ENCODE measurements around the gene SPRYD3.

DNA sequence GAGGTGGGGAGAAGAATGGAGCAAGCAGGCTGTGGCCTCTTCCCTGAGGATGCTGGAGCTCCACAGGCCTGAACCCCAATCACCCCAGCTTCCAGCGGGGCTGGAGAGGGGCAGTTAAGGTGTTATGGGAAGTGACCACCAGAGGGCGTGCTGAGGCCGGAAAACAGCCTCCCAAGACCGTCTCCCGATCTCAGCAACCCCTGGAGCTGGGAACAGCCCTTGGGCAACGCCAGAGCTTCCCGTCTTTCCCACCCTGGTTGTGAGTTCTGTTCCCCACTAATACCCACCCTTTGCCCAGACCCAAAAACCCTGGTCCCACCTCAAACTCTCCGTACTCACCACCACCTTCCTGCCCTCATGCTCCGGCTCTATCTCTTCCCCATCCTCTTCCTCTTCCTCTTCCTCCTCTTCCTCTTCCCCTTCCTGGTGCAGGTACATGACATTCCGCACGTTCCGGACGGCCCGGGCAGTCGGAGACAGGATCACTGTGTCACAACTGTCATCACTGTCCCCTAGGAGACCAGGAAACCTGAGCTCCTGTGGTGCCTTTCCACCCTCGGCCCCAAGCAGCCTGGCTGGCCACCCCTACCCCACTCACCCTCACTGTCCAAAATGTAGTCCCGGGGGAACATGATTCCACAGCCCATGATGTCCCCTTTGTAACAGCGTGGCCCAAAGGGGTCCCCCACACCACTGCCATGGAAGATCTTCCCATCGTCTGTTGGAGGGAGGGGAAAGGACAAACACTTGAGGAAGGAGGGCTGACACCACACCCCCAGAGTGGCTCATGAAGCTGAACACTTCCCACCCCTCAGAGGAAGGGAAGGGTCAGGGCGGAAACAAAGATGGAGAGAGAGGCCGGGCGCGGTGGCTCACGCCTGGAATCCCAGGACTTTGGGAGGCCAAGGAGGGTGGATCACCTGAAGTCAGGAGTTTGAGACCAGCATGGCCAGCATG is 12.9 kb downstream of the SPRYD3 start:
- no peak for TF ChIP-seq POLR2A (IDR thresholded peaks at IDR 0.05)
- TF ChIP-seq, protein P1, sequence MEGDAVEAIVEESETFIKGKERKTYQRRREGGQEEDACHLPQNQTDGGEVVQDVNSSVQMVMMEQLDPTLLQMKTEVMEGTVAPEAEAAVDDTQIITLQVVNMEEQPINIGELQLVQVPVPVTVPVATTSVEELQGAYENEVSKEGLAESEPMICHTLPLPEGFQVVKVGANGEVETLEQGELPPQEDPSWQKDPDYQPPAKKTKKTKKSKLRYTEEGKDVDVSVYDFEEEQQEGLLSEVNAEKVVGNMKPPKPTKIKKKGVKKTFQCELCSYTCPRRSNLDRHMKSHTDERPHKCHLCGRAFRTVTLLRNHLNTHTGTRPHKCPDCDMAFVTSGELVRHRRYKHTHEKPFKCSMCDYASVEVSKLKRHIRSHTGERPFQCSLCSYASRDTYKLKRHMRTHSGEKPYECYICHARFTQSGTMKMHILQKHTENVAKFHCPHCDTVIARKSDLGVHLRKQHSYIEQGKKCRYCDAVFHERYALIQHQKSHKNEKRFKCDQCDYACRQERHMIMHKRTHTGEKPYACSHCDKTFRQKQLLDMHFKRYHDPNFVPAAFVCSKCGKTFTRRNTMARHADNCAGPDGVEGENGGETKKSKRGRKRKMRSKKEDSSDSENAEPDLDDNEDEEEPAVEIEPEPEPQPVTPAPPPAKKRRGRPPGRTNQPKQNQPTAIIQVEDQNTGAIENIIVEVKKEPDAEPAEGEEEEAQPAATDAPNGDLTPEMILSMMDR (IDR thresholded peaks at IDR 0.05) = peak; percentile 74 to 92 (median 86)
